ENCODE results near the gene TNIK. TPM values are rescaled to one million over a fixed set of nuclear protein-coding genes. Genes with fewer than 3 reads are reported as not detected.

Gene TNIK
- total and polyA plus RNA-seq, 10 of the 15 experiments (the other 5 are each of a cell fraction or from before 2014, with no cell fraction given): 13.9 to 74.3 (median 48.2) TPM

DNA sequence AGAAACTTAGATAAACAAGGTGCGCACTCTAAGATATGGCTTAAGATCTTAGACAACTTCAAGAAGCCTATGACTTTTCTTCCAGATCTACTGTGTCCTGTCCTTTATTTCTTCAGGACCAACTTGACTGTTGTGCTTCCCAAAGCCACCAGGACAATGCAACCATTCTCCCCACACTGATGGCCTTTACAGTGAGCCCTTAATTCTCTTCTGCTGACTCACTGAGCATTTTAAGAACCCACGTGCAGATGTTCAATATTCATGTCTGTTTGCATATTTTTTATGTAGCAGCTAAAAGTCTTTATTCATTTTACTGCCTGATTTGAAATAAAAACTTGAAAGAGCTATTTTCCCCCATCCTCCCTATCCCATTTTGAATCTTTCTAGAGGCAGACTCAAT lies 330.4 kb downstream of the TNIK start (continued):
- TF ChIP-seq, protein P1, sequence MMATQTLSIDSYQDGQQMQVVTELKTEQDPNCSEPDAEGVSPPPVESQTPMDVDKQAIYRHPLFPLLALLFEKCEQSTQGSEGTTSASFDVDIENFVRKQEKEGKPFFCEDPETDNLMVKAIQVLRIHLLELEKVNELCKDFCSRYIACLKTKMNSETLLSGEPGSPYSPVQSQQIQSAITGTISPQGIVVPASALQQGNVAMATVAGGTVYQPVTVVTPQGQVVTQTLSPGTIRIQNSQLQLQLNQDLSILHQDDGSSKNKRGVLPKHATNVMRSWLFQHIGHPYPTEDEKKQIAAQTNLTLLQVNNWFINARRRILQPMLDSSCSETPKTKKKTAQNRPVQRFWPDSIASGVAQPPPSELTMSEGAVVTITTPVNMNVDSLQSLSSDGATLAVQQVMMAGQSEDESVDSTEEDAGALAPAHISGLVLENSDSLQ (IDR thresholded peaks at IDR 0.05): no peak
- TF ChIP-seq PAX5 (IDR thresholded peaks at IDR 0.05; ENCODE audit: borderline replicate concordance, low read depth, low read length) (no peak), TCF12 (IDR thresholded peaks at IDR 0.05; ENCODE audit: low read depth, low read length) (no peak), CHD1 (IDR thresholded peaks at IDR 0.05; ENCODE audit: low read depth, low read length) (no peak)
- TF ChIP-seq, protein P2, sequence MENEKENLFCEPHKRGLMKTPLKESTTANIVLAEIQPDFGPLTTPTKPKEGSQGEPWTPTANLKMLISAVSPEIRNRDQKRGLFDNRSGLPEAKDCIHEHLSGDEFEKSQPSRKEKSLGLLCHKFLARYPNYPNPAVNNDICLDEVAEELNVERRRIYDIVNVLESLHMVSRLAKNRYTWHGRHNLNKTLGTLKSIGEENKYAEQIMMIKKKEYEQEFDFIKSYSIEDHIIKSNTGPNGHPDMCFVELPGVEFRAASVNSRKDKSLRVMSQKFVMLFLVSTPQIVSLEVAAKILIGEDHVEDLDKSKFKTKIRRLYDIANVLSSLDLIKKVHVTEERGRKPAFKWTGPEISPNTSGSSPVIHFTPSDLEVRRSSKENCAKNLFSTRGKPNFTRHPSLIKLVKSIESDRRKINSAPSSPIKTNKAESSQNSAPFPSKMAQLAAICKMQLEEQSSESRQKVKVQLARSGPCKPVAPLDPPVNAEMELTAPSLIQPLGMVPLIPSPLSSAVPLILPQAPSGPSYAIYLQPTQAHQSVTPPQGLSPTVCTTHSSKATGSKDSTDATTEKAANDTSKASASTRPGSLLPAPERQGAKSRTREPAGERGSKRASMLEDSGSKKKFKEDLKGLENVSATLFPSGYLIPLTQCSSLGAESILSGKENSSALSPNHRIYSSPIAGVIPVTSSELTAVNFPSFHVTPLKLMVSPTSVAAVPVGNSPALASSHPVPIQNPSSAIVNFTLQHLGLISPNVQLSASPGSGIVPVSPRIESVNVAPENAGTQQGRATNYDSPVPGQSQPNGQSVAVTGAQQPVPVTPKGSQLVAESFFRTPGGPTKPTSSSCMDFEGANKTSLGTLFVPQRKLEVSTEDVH (IDR thresholded peaks at IDR 0.05; ENCODE audit: low read depth, partially characterized antibody): no peak

DNA sequence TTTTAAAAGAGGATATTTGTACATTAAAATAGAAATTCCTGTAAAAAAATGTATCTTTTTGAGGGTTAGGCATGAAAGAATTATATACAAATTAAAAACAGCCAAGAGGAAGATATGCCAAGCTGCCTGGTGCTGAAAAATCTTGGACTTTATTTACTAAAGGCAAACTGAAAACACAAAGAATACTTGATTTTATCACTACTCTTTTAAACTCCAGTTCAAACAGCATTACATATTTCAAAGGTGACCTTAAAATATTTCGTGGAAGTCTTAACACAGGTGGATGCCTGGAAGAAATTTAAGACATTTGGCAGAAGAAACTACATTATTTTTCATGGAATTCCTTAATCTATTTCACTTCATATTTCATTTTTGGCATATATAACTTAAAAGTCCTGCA lies 332.6 kb downstream of the TNIK start:
- TF ChIP-seq, protein P3, sequence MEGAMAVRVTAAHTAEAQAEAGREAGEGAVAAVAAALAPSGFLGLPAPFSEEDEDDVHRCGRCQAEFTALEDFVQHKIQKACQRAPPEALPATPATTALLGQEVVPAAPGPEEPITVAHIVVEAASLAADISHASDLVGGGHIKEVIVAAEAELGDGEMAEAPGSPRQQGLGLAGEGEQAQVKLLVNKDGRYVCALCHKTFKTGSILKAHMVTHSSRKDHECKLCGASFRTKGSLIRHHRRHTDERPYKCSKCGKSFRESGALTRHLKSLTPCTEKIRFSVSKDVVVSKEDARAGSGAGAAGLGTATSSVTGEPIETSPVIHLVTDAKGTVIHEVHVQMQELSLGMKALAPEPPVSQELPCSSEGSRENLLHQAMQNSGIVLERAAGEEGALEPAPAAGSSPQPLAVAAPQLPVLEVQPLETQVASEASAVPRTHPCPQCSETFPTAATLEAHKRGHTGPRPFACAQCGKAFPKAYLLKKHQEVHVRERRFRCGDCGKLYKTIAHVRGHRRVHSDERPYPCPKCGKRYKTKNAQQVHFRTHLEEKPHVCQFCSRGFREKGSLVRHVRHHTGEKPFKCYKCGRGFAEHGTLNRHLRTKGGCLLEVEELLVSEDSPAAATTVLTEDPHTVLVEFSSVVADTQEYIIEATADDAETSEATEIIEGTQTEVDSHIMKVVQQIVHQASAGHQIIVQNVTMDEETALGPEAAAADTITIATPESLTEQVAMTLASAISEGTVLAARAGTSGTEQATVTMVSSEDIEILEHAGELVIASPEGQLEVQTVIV (IDR thresholded peaks at IDR 0.05; ENCODE audit: borderline replicate concordance, partially characterized antibody): no peak
- no peak for TF ChIP-seq SIN3A (IDR thresholded peaks at IDR 0.05; ENCODE audit: low read depth, low read length)
- TF ChIP-seq FOS (IDR thresholded peaks at IDR 0.05; ENCODE audit: borderline replicate concordance, extremely low read depth, insufficient read length): no peak
- TF ChIP-seq RAD51 (IDR thresholded peaks at IDR 0.05): no peak
- no peak for TF ChIP-seq NFYA (IDR thresholded peaks at IDR 0.05; ENCODE audit: borderline replicate concordance, low read depth, low read length)
- Histone ChIP-seq H3K27me3 (replicated peaks in 1 of 2; ENCODE audit: control insufficient read depth in 2 of 2, insufficient read depth in 2 of 2, low read length in 1 of 2) (no peaks in the 10 kb centered on the region), H2AFZ (ENCODE audit: control insufficient read depth, low read depth, low read length) (no peak overlapping the region), H3K9ac (ENCODE audit: control insufficient read depth, insufficient read depth, low read length) (no peak overlapping the region), H3K4me3 (no peak overlapping the region), H3K36me3 (ENCODE audit: control insufficient read depth in 2 of 2, insufficient read depth in 2 of 2, low read length in 1 of 2) (peaks cover 3 to 34% of the 10 kb centered on the region in 2 experiments), H3K9me3 (replicated peaks; ENCODE audit: control insufficient read depth, insufficient read depth, low read length) (no peaks in the 10 kb centered on the region; the same call in 2 of the 3 replicates), H3K79me2 (ENCODE audit: control insufficient read depth, insufficient read depth, low read length) (no peaks in the 10 kb centered on the region), H3K4me2 (ENCODE audit: control insufficient read depth, insufficient read depth) (no peak overlapping the region), H4K20me1 (ENCODE audit: control insufficient read depth, insufficient read depth) (no peaks in the 10 kb centered on the region), H3K27ac (ENCODE audit: control insufficient read depth, insufficient read depth) (no peak overlapping the region), H3K4me1 (ENCODE audit: control insufficient read depth, insufficient read depth, low read length) (no peaks in the 10 kb centered on the region)
- intact Hi-C loops (cut with micrococcal nuclease; ENCODE audit: unreplicated experiment) (no loop called here), in situ Hi-C loops (cut with MboI) (no loop called here)
- ChIA-PET SMC1A (ENCODE audit: uncharacterized antibody, unreplicated experiment) (interaction anchor here (1.3 to 1.4 kb wide), 3 partner anchors 14 to 439 kb away, joined by 3 read pairs; no protein-coding TSS in a partner anchor), RAD21 (ENCODE audit: unreplicated experiment) (interaction anchor here (0.8 to 1.0 kb wide), 2 partner anchors 8 to 11 kb away, joined by 3 read pairs; no protein-coding TSS in a partner anchor), POLR2A (no interaction called here), CTCF (interaction anchor here (0.9 kb wide), 1 partner anchor 706 kb away, joined by 3 read pairs; no protein-coding TSS in a partner anchor)
- BruUV-seq (replicated peaks): no TSS peak
- no peak for ATAC-seq
- 89% methylated on average over 1 of the region's 1 CpG for WGBS (ENCODE audit: insufficient coverage, insufficient replicate concordance, low lambda C conversion rate, missing lambda C conversion rate)
- no peak for FAIRE-seq
- no peak for DNase-seq (ENCODE audit: low read depth, low spot score)

All from GM12878 (cell line).